WTC11 (cell line): ENCODE data around the gene LARP7. TPM values are rescaled to one million over a fixed set of nuclear protein-coding genes. Genes with fewer than 3 reads are reported as not detected.
A peak's percentile ranks its signal among the peaks of the same experiment; 100 is the strongest.
"Not testable (repeated sequence)": the region's sequence is repeated elsewhere in the genome, so short reads cannot be mapped to it uniquely, and the experiment has no call there.

Source experiments
- ATAC-seq: fragments of 200-7000 bp; cut with Tn5 transposase; 2 replicates; pipeline ENCODE4 v1.10.0; 2021; ENCODE audit warnings: mild to moderate bottlenecking, moderate library complexity
- CTCF ChIA-PET: fragments of 300-600 bp; sonication (Branson Sonifier 250); formaldehyde crosslinking; loops from one replicate; lab custom pipeline; 2021; ENCODE audit warnings: antibody characterized with exemption; lab: Charles Lee
- POLR2A ChIA-PET: fragments of 350-600 bp; sonication (Branson Sonifier 250); formaldehyde crosslinking; loops from one replicate; lab custom pipeline; 2021; ENCODE audit warnings: antibody characterized with exemption; lab: Charles Lee
- DNase-seq: peaks from one replicate; pipeline ENCODE4 v3.0.0; 2021; ENCODE audit warnings: low spot score
- H3K27ac Mint-ChIP-seq: 2 replicates; pipeline ENCODE4 v1.8.0; 2021; ENCODE audit warnings: mixed read lengths
- H3K27me3 Mint-ChIP-seq: 2 replicates; pipeline ENCODE4 v1.8.0; 2021; ENCODE audit warnings: low read depth, mild to moderate bottlenecking, moderate library complexity, mixed read lengths
- H3K36me3 Mint-ChIP-seq: 2 replicates; pipeline ENCODE4 v1.8.0; 2021; ENCODE audit warnings: mixed read lengths
- H3K4me1 Mint-ChIP-seq: 2 replicates; pipeline ENCODE4 v1.8.0; 2022; ENCODE audit warnings: mixed read lengths
- H3K4me3 Mint-ChIP-seq: 2 replicates; pipeline ENCODE4 v1.8.0; 2021; ENCODE audit warnings: mild to moderate bottlenecking, moderate library complexity, mixed read lengths
- H3K9me3 Mint-ChIP-seq: 2 replicates; pipeline ENCODE4 v1.8.0; 2021; ENCODE audit warnings: mixed read lengths
- ATF1 ChIP-seq: sonication (generic); formaldehyde crosslinking; IDR thresholded peaks from 2 replicates; pipeline ENCODE4 v1.8.1; 2023; ENCODE audit warnings: mild to moderate bottlenecking, moderate library complexity, missing genetic modification reagents
- CREM ChIP-seq: sonication (generic); formaldehyde crosslinking; IDR thresholded peaks from 2 replicates; pipeline ENCODE4 v1.8.1; 2022; ENCODE audit warnings: mild to moderate bottlenecking, missing genetic modification reagents, moderate library complexity
- FOXP4 ChIP-seq: sonication (generic); formaldehyde crosslinking; IDR thresholded peaks from 2 replicates; pipeline ENCODE4 v1.8.0; 2022; ENCODE audit warnings: mild to moderate bottlenecking, missing genetic modification reagents
- NFE2L1 ChIP-seq: sonication (generic); formaldehyde crosslinking; IDR thresholded peaks from 2 replicates; pipeline ENCODE4 v1.8.1; 2023; ENCODE audit warnings: missing genetic modification reagents
- NR1H2 ChIP-seq: sonication (generic); formaldehyde crosslinking; IDR thresholded peaks from 2 replicates; pipeline ENCODE4 v1.9.0; 2021; ENCODE audit warnings: mild to moderate bottlenecking, moderate library complexity, missing genetic modification reagents
- STAT6 ChIP-seq: sonication (generic); formaldehyde crosslinking; conservative IDR thresholded peaks from 2 replicates; pipeline ENCODE4 v1.8.1; 2023; ENCODE audit warnings: mild to moderate bottlenecking, low read depth, missing genetic modification reagents, moderate library complexity
- TCF7 ChIP-seq: sonication (generic); formaldehyde crosslinking; IDR thresholded peaks from 2 replicates; pipeline ENCODE4 v1.8.0; 2022; ENCODE audit warnings: mild to moderate bottlenecking, low read depth, missing genetic modification reagents, moderate library complexity
- TEAD1 ChIP-seq: sonication (generic); formaldehyde crosslinking; IDR thresholded peaks from 2 replicates; pipeline ENCODE4 v1.8.0; 2022; ENCODE audit warnings: mild to moderate bottlenecking, missing genetic modification reagents
- ZBTB21 ChIP-seq: sonication (generic); formaldehyde crosslinking; IDR thresholded peaks from 2 replicates; pipeline ENCODE4 v1.8.1; 2023; ENCODE audit warnings: mild to moderate bottlenecking, missing genetic modification reagents, borderline replicate concordance
- ZNF121 ChIP-seq: sonication (generic); formaldehyde crosslinking; IDR thresholded peaks from 2 replicates; pipeline ENCODE4 v1.8.0; 2023; ENCODE audit warnings: missing genetic modification reagents
- ZNF532 ChIP-seq: fragments of 250-450 bp; sonication (Bioruptor Pico); IDR thresholded peaks from 2 replicates; pipeline ENCODE4 v1.9.0; 2021; ENCODE audit warnings: mild to moderate bottlenecking, borderline replicate concordance
- total RNA-seq: library from RNA; stranded (reverse); gene quantifications from 3 replicates; pipeline ENCODE4 v1.2.3, GENCODE V29; 2021
- TF ChIP-seq, protein P1 (sequence below): fragments of 250-450 bp; sonication (Bioruptor Pico); IDR thresholded peaks from 2 replicates; pipeline ENCODE4 v1.9.0; 2021; ENCODE audit warnings: mild to moderate bottlenecking
- TF ChIP-seq, protein P2 (sequence below): sonication (generic); formaldehyde crosslinking; IDR thresholded peaks from 2 replicates; pipeline ENCODE4 v1.8.0; 2022; ENCODE audit warnings: missing genetic modification reagents

LARP7 gene
- total RNA-seq, 1 experiment from 2014 or later, result 46.2 TPM

DNA sequence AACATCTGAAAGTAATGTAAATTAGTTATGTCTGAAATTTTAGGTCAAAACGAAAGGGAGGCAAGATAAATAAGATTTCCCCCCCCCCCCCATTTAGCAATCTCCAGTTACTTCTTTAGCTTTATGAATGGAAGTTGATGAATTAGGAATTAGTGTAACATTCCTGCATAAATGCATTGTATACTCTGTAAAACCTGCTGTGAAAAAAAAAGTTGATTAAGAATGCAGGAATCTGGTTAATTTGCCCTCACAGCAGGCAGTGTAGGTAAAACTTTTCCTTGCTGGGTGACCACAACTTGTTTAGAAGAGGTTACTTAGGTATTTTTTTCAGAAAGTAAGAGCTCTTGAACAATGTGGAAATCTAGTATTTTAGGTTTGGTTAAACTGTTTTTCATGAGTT lies 15.3 kb downstream of the LARP7 start (continued):
- TF ChIP-seq STAT6 (CRISPR knock-in tag), result no peak
- peak; percentile 95 for TF ChIP-seq TEAD1 (CRISPR knock-in tag)
- TF ChIP-seq TCF7 (CRISPR knock-in tag), result no peak

GRCh38 chr4:112655270-112655669 lies 18.3 kb downstream of the LARP7 start:
- peak overlapping the region; percentile 99 for H3K27ac Mint-ChIP-seq
- ATAC-seq (no peak), DNase-seq (no peak)
- POLR2A ChIA-PET, result interaction anchor here (0.9 to 1.8 kb wide), 4 partner anchors 9 to 104 kb away, joined by 3 to 9 read pairs (median 6); no protein-coding TSS in a partner anchor
- H3K4me1 Mint-ChIP-seq, result peaks cover 69% of the 10 kb centered on the region
- H3K36me3 Mint-ChIP-seq, result peaks cover 32% of the 10 kb centered on the region
- CTCF ChIA-PET, result interaction anchor here (0.8 to 2.7 kb wide), 6 partner anchors 9 to 110 kb away, joined by 3 to 22 read pairs (median 4); no protein-coding TSS in a partner anchor
- H3K4me3 Mint-ChIP-seq, result peak overlapping the region; percentile 25; the same call in 1 of the 2 replicates
- no peaks in the 10 kb centered on the region for H3K27me3 Mint-ChIP-seq
- no peaks in the 10 kb centered on the region for H3K9me3 Mint-ChIP-seq
- TF ChIP-seq NR1H2, result no peak
- 0 out of 2 replicates have a peak, but pooled peaks have one; percentile 51 for TF ChIP-seq ZBTB21 (CRISPR knock-in tag)

DNA sequence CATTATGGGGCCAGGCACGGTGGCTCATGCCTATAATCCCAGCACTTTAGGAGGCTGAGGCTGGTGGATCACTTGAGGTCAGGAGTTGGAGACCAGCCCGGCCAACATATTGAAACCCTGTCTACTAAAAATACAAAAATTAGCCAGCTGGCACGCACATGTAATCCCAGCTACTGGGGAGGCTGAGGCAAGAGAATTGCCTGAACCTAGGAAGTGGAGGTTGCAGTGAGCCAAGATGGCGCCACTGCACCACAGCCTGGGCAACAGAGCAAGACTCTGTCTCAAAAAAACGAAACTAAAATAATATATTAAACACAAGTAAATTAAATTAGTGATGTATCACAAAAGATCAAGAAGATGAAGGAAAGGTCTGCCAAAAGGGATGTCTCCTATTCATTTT lies 19.2 kb downstream of the LARP7 start:
- DNase-seq, H3K27me3 Mint-ChIP-seq, ATAC-seq, H3K9me3 Mint-ChIP-seq, H3K4me3 Mint-ChIP-seq: not testable (repeated sequence)
- POLR2A ChIA-PET, result interaction anchor here (1.3 kb wide), 1 partner anchor 104 kb away, joined by 7 read pairs; no protein-coding TSS in a partner anchor
- Mint-ChIP-seq H3K27ac (peak overlapping the region; percentile 99), H3K4me1 (peaks cover 63% of the 10 kb centered on the region), H3K36me3 (peaks cover 32% of the 10 kb centered on the region)
- CTCF ChIA-PET, result interaction anchor here (0.8 to 2.7 kb wide), 6 partner anchors 10 to 109 kb away, joined by 3 to 22 read pairs (median 4); no protein-coding TSS in a partner anchor
- TF ChIP-seq ZNF121 (CRISPR knock-in tag), result peak; percentile 96
- TF ChIP-seq, protein P1, sequence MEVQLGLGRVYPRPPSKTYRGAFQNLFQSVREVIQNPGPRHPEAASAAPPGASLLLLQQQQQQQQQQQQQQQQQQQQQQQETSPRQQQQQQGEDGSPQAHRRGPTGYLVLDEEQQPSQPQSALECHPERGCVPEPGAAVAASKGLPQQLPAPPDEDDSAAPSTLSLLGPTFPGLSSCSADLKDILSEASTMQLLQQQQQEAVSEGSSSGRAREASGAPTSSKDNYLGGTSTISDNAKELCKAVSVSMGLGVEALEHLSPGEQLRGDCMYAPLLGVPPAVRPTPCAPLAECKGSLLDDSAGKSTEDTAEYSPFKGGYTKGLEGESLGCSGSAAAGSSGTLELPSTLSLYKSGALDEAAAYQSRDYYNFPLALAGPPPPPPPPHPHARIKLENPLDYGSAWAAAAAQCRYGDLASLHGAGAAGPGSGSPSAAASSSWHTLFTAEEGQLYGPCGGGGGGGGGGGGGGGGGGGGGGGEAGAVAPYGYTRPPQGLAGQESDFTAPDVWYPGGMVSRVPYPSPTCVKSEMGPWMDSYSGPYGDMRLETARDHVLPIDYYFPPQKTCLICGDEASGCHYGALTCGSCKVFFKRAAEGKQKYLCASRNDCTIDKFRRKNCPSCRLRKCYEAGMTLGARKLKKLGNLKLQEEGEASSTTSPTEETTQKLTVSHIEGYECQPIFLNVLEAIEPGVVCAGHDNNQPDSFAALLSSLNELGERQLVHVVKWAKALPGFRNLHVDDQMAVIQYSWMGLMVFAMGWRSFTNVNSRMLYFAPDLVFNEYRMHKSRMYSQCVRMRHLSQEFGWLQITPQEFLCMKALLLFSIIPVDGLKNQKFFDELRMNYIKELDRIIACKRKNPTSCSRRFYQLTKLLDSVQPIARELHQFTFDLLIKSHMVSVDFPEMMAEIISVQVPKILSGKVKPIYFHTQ (CRISPR knock-in tag), result peak; percentile 54; the same call in 1 of the 2 replicates
- 0 out of 2 replicates have a peak, but pooled peaks have one; percentile 10 for TF ChIP-seq ZNF532 (CRISPR knock-in tag)

DNA sequence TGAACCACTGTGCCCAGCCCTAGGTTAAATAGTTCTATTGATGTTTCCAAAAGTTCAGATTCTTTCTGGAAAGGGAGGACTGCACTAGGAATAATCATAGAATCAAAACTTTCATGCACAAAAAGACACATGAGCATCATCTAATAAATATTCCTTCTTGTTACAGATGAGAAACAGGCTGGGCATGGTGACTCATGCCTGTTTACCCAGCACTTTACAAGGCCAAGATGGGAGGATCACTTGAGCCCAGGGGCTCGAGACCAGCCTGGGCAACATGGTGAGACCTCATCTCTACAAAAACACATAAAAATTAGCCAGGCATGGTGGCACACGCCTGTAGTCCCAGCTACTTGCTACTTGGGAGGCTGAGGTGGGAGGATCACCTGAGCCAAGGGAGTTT lies 27.7 kb downstream of the LARP7 start:
- CTCF ChIA-PET, result no interaction called here
- POLR2A ChIA-PET, result no interaction called here
- DNase-seq, result no peak
- TF ChIP-seq FOXP4 (CRISPR knock-in tag) (no peak), ATF1 (CRISPR knock-in tag) (no peak), CREM (CRISPR knock-in tag) (no peak), ZBTB21 (CRISPR knock-in tag) (no peak), NFE2L1 (CRISPR knock-in tag) (no peak)
- TF ChIP-seq, protein P2, sequence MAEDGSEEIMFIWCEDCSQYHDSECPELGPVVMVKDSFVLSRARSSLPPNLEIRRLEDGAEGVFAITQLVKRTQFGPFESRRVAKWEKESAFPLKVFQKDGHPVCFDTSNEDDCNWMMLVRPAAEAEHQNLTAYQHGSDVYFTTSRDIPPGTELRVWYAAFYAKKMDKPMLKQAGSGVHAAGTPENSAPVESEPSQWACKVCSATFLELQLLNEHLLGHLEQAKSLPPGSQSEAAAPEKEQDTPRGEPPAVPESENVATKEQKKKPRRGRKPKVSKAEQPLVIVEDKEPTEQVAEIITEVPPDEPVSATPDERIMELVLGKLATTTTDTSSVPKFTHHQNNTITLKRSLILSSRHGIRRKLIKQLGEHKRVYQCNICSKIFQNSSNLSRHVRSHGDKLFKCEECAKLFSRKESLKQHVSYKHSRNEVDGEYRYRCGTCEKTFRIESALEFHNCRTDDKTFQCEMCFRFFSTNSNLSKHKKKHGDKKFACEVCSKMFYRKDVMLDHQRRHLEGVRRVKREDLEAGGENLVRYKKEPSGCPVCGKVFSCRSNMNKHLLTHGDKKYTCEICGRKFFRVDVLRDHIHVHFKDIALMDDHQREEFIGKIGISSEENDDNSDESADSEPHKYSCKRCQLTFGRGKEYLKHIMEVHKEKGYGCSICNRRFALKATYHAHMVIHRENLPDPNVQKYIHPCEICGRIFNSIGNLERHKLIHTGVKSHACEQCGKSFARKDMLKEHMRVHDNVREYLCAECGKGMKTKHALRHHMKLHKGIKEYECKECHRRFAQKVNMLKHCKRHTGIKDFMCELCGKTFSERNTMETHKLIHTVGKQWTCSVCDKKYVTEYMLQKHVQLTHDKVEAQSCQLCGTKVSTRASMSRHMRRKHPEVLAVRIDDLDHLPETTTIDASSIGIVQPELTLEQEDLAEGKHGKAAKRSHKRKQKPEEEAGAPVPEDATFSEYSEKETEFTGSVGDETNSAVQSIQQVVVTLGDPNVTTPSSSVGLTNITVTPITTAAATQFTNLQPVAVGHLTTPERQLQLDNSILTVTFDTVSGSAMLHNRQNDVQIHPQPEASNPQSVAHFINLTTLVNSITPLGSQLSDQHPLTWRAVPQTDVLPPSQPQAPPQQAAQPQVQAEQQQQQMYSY, result no peak

More for the DNA sequence above, 27.7 kb downstream of the LARP7 start:
- H3K36me3 Mint-ChIP-seq, result no peaks in the 10 kb centered on the region
- H3K27ac Mint-ChIP-seq, result peak overlapping the region; percentile 54
- ATAC-seq, result no peak
- H3K4me1 Mint-ChIP-seq, result peaks cover 17% of the 10 kb centered on the region
- no peaks in the 10 kb centered on the region for H3K9me3 Mint-ChIP-seq
- no peak overlapping the region for H3K4me3 Mint-ChIP-seq
- no peaks in the 10 kb centered on the region for H3K27me3 Mint-ChIP-seq
